Effector memory CD8-positive, alpha-beta T cell (primary cell): ENCODE results near the gene ARHGEF33.

Source experiments
- ATAC-seq: fragments of 150-1000 bp; cut with Tn5 transposase; replicated peaks from 2 replicates; pipeline ENCODE4 v1.10.0; 2021; ENCODE audit warnings: mild to moderate bottlenecking, moderate library complexity
- DNase-seq, 3 experiments: peaks; one replicate each; pipeline ENCODE4 v3.0.0; 2021
- H3K27ac Mint-ChIP-seq, 2 donors: one replicate each; pipeline ENCODE4 v1.8.0; 2022; ENCODE audit warnings: mild to moderate bottlenecking in 2 of 2, mixed read lengths in 2 of 2, moderate library complexity in 2 of 2
- H3K27me3 Mint-ChIP-seq, 2 donors: one replicate each; pipeline ENCODE4 v1.8.0; 2022; ENCODE audit warnings: mixed read lengths in 2 of 2
- H3K36me3 Mint-ChIP-seq: one replicate; pipeline ENCODE4 v1.8.0; 2022; ENCODE audit warnings: mild to moderate bottlenecking, moderate library complexity, mixed read lengths; ENCODE audit not compliant: insufficient read depth
- H3K4me1 Mint-ChIP-seq, 2 donors: one replicate each; pipeline ENCODE4 v1.8.0; 2022; ENCODE audit warnings: low read depth in 2 of 2, mixed read lengths in 2 of 2
- H3K4me3 Mint-ChIP-seq, 2 donors: one replicate each; pipeline ENCODE4 v1.8.0; 2022; ENCODE audit warnings: mild to moderate bottlenecking in 2 of 2, mixed read lengths in 2 of 2, moderate library complexity in 2 of 2
- H3K9me3 Mint-ChIP-seq, 2 donors: one replicate each; pipeline ENCODE4 v1.8.0; 2022; ENCODE audit warnings: mixed read lengths in 2 of 2

ARHGEF33 gene

GRCh38 chr2:39020383-39020782 is 130.7 kb downstream of the ARHGEF33 start:
- Mint-ChIP-seq H3K27ac (no peak overlapping the region), H3K4me1 (peaks cover 3 to 9% of the 10 kb centered on the region in 2 donors), H3K27me3 (no peaks in the 10 kb centered on the region), H3K9me3 (no peaks in the 10 kb centered on the region), H3K36me3 (peaks cover 42% of the 10 kb centered on the region), H3K4me3 (no peak overlapping the region)
- DNase-seq: no peak
- no peak for ATAC-seq

GRCh38 chr2:39022642-39023235 is 133.1 kb downstream of the ARHGEF33 start:
- Mint-ChIP-seq H3K27me3 (no peaks in the 10 kb centered on the region), H3K4me1 (peaks cover 3% of the 10 kb centered on the region in 2 donors), H3K9me3 (no peaks in the 10 kb centered on the region), H3K4me3 (no peak overlapping the region), H3K36me3 (peaks cover 49% of the 10 kb centered on the region), H3K27ac (peak overlapping the region in 1 of 2 donors; percentile 71)
- ATAC-seq (no peak), DNase-seq (no peak)

- no peak for ATAC-seq
- Mint-ChIP-seq H3K9me3 (no peaks in the 10 kb centered on the region), H3K4me1 (peaks cover 0 to 3% of the 10 kb centered on the region in 2 donors), H3K36me3 (peaks cover 45% of the 10 kb centered on the region), H3K27ac (peak overlapping the region in 1 of 2 donors; percentile 15), H3K27me3 (no peaks in the 10 kb centered on the region), H3K4me3 (no peak overlapping the region)
- DNase-seq: no peak
Measured at GRCh38 chr2:39023649-39024048, 134.0 kb downstream of the ARHGEF33 start.

- H3K27ac Mint-ChIP-seq: no peak overlapping the region
Measured at GRCh38 chr2:39024833-39025232, 135.2 kb downstream of the ARHGEF33 start.

More at GRCh38 chr2:39024833-39025232, 135.2 kb downstream of the ARHGEF33 start:
- Mint-ChIP-seq H3K36me3 (peaks cover 41% of the 10 kb centered on the region), H3K9me3 (no peaks in the 10 kb centered on the region), H3K4me1 (no peaks in the 10 kb centered on the region), H3K4me3 (no peak overlapping the region), H3K27me3 (no peaks in the 10 kb centered on the region)
- DNase-seq (no peak), ATAC-seq (no peak)
